H9 (cell line): ENCODE results near the gene TMBIM6. TPM values are rescaled to one million over a fixed set of nuclear protein-coding genes. Genes with fewer than 3 reads are reported as not detected.

Experiments used
- DNase-seq: peaks from one replicate; pipeline ENCODE4 v3.0.0-alpha.2; 2017
- H2AFZ ChIP-seq: one replicate; pipeline ENCODE4 v1.6.1; 2013; ENCODE audit warnings: mild to moderate bottlenecking, low read length, control low read depth, moderate library complexity
- H2AK5ac ChIP-seq: 2 replicates; pipeline ENCODE4 v1.6.1; 2013; ENCODE audit warnings: low read length, control low read depth, mixed read lengths; ENCODE audit not compliant: insufficient read length
- H2BK120ac ChIP-seq: one replicate; pipeline ENCODE4 v1.6.1; 2013; ENCODE audit warnings: low read depth, mild to moderate bottlenecking, low read length, control low read depth, inconsistent platforms; ENCODE audit not compliant: poor library complexity, severe bottlenecking
- H2BK12ac ChIP-seq: 2 replicates; pipeline ENCODE4 v1.6.1; 2013; ENCODE audit warnings: low read length, control low read depth, mixed read lengths, low read depth; ENCODE audit not compliant: insufficient read length
- H2BK15ac ChIP-seq: 2 replicates; pipeline ENCODE4 v1.6.1; 2013; ENCODE audit warnings: low read depth, low read length, control low read depth
- H2BK20ac ChIP-seq: one replicate; pipeline ENCODE4 v1.6.1; 2013; ENCODE audit warnings: low read depth, mild to moderate bottlenecking, low read length, control low read depth, inconsistent platforms; ENCODE audit not compliant: poor library complexity, severe bottlenecking
- H2BK5ac ChIP-seq: 2 replicates; pipeline ENCODE4 v1.6.1; 2013; ENCODE audit warnings: low read length, control low read depth, mixed read lengths; ENCODE audit not compliant: insufficient read length
- H3K14ac ChIP-seq: 2 replicates; pipeline ENCODE4 v1.6.1; 2013; ENCODE audit warnings: low read length, control low read depth; ENCODE audit not compliant: insufficient read depth
- H3K18ac ChIP-seq: 2 replicates; pipeline ENCODE4 v1.6.1; 2013; ENCODE audit warnings: low read depth, mild to moderate bottlenecking, mixed read lengths, low read length, control low read depth; ENCODE audit not compliant: insufficient read length
- H3K23ac ChIP-seq: 2 replicates; pipeline ENCODE4 v1.6.1; 2013; ENCODE audit warnings: low read length, control low read depth, mixed read lengths, low read depth; ENCODE audit not compliant: insufficient read length
- H3K23me2 ChIP-seq: 2 replicates; pipeline ENCODE4 v1.6.1; 2013; ENCODE audit warnings: low read depth, mild to moderate bottlenecking, mixed read lengths, low read length, control low read depth; ENCODE audit not compliant: insufficient read length, poor library complexity, severe bottlenecking
- H3K27ac ChIP-seq: 2 replicates; pipeline ENCODE4 v1.5.1; 2013; ENCODE audit warnings: low read length, control low read depth, mixed read lengths, low read depth; ENCODE audit not compliant: insufficient read length
- H3K27me3 ChIP-seq: 2 replicates; pipeline ENCODE4 v1.6.1; 2013; ENCODE audit warnings: low read length, control low read depth, inconsistent platforms; ENCODE audit not compliant: insufficient read depth
- H3K4ac ChIP-seq: 2 replicates; pipeline ENCODE4 v1.6.1; 2013; ENCODE audit warnings: low read depth, mild to moderate bottlenecking, control low read depth, inconsistent platforms, low read length, moderate library complexity
- H3K4me1 ChIP-seq: 2 replicates; pipeline ENCODE4 v1.6.1; 2013; ENCODE audit warnings: low read length, control low read depth, inconsistent platforms; ENCODE audit not compliant: insufficient read depth
- H3K4me2 ChIP-seq: 2 replicates; pipeline ENCODE4 v1.6.1; 2013; ENCODE audit warnings: low read length, control low read depth, mixed read lengths; ENCODE audit not compliant: insufficient read length, insufficient read depth
- H3K56ac ChIP-seq: 2 replicates; pipeline ENCODE4 v1.6.1; 2013; ENCODE audit warnings: low read depth, mild to moderate bottlenecking, mixed read lengths, low read length, control low read depth; ENCODE audit not compliant: insufficient read length
- H3K79me1 ChIP-seq: 2 replicates; pipeline ENCODE4 v1.6.1; 2013; ENCODE audit warnings: low read depth, mild to moderate bottlenecking, moderate library complexity, low read length, control low read depth, inconsistent platforms; ENCODE audit not compliant: insufficient read depth, poor library complexity, severe bottlenecking
- H3K79me2 ChIP-seq: 2 replicates; pipeline ENCODE4 v1.6.1; 2013; ENCODE audit warnings: low read length, control low read depth, inconsistent platforms; ENCODE audit not compliant: insufficient read depth
- H3K9ac ChIP-seq: 2 replicates; pipeline ENCODE4 v1.6.1; 2013; ENCODE audit warnings: low read length, control low read depth, mixed read lengths; ENCODE audit not compliant: insufficient read length; ENCODE audit errors: extremely low read depth
- H3K9me3 ChIP-seq: one replicate; pipeline ENCODE4 v1.6.1; 2013; ENCODE audit warnings: low read depth, low read length, inconsistent platforms; ENCODE audit not compliant: control insufficient read depth
- H3T11ph ChIP-seq: one replicate; pipeline ENCODE4 v1.6.1; 2013; ENCODE audit warnings: mild to moderate bottlenecking, low read length, control low read depth, inconsistent platforms
- H4K20me1 ChIP-seq: one replicate; pipeline ENCODE4 v1.6.1; 2013; ENCODE audit not compliant: control insufficient read depth, insufficient read length, insufficient read depth
- H4K5ac ChIP-seq: 2 replicates; pipeline ENCODE4 v1.6.1; 2013; ENCODE audit warnings: low read depth, mild to moderate bottlenecking, mixed read lengths, low read length, control low read depth; ENCODE audit not compliant: insufficient read length
- H4K8ac ChIP-seq: replicated peaks from 2 replicates; pipeline ENCODE4 v1.6.1; 2013; ENCODE audit warnings: low read length, control low read depth, mixed read lengths, low read depth; ENCODE audit not compliant: insufficient read length
- H4K91ac ChIP-seq: 2 replicates; pipeline ENCODE4 v1.6.1; 2013; ENCODE audit warnings: low read depth, mild to moderate bottlenecking, moderate library complexity, mixed read lengths, low read length, control low read depth; ENCODE audit not compliant: insufficient read length
- H3K27ac Mint-ChIP-seq, 3 experiments: 2 replicates in 2 of 3; 3 replicates in 1 of 3; pipeline ENCODE4 v1.8.0; 2020 to 2021; ENCODE audit warnings: mixed read lengths in 3 of 3, mild to moderate bottlenecking in 1 of 3, moderate library complexity in 1 of 3
- H3K27me3 Mint-ChIP-seq: 2 replicates; pipeline ENCODE4 v1.8.0; 2021; ENCODE audit warnings: low read depth, mild to moderate bottlenecking, moderate library complexity, mixed read lengths
- H3K36me3 Mint-ChIP-seq, 3 experiments: 2 replicates in 2 of 3; 3 replicates in 1 of 3; pipeline ENCODE4 v1.8.0; 2020 to 2021; ENCODE audit warnings: low read depth in 3 of 3, mixed read lengths in 3 of 3; ENCODE audit not compliant: insufficient read depth in 1 of 3
- H3K4me1 Mint-ChIP-seq, 2 experiments: 2 replicates each; pipeline ENCODE4 v1.8.0; 2020; ENCODE audit warnings: mixed read lengths in 2 of 2
- H3K4me3 Mint-ChIP-seq, 2 experiments: 2 replicates in 1 of 2; 3 replicates in 1 of 2; pipeline ENCODE4 v1.8.0; 2020 to 2021; ENCODE audit warnings: mild to moderate bottlenecking in 2 of 2, mixed read lengths in 2 of 2, moderate library complexity in 1 of 2
- H3K9me3 Mint-ChIP-seq, 2 experiments: 2 replicates in 1 of 2; 3 replicates in 1 of 2; pipeline ENCODE4 v1.8.0; 2020; ENCODE audit warnings: mild to moderate bottlenecking in 2 of 2, mixed read lengths in 2 of 2, moderate library complexity in 1 of 2
- CTCF ChIP-seq: fragments of 200-600 bp; sonication (generic); conservative IDR thresholded peaks from 3 replicates; pipeline ENCODE4 v1.8.0; 2021; ENCODE audit warnings: antibody characterized with exemption, mild to moderate bottlenecking
- WGBS: extraction: QIAGEN DNeasy Blood & Tissue Kit; methylation state at CpG from one replicate; pipeline ENCODE4 v1.1.7; 2013; ENCODE audit warnings: missing lambda C conversion rate, low lambda C conversion rate, mixed read lengths; ENCODE audit not compliant: insufficient read length; ENCODE audit errors: extremely low coverage; 5-methylcytosine and 5-hydroxymethylcytosine counted together
- total RNA-seq: library from RNA; stranded (reverse); gene quantifications from 2 replicates; pipeline ENCODE4 v1.2.1, GENCODE V29; 2021

TMBIM6 gene
- total RNA-seq, 1 experiment from 2014 or later: 362 TPM

- Histone ChIP-seq H3K9ac (no peak overlapping the region), H3K18ac (no peak overlapping the region), H3K9me3 (no peaks in the 10 kb centered on the region), H3K23me2 (no peaks in the 10 kb centered on the region), H3K79me1 (no peaks in the 10 kb centered on the region), H2AFZ (no peak overlapping the region), H3K79me2 (no peaks in the 10 kb centered on the region), H4K91ac (no peak overlapping the region), H2AK5ac (no peak overlapping the region), H2BK15ac (no peak overlapping the region), H3K4me1 (no peaks in the 10 kb centered on the region), H2BK12ac (no peak overlapping the region), H4K20me1 (no peaks in the 10 kb centered on the region), H3K27me3 (no peaks in the 10 kb centered on the region), H3K56ac (no peak overlapping the region), H3T11ph (no peak overlapping the region), H3K27ac (no peak overlapping the region), H4K8ac (no peak overlapping the region), H3K14ac (no peak overlapping the region), H2BK20ac (no peak overlapping the region), H3K4me2 (no peak overlapping the region), H2BK5ac (no peak overlapping the region), H2BK120ac (no peak overlapping the region), H3K23ac (no peak overlapping the region), H4K5ac (no peak overlapping the region), H3K4ac (no peak overlapping the region)
- no peak for DNase-seq
- no peak overlapping the region for H3K27ac Mint-ChIP-seq
- no peak overlapping the region for H3K4me3 Mint-ChIP-seq
- WGBS: no CpG with 5 or more reads among the region's 17 CpGs
- H3K9me3 Mint-ChIP-seq: no peaks in the 10 kb centered on the region
- TF ChIP-seq CTCF: no peak
- 0 out of 4 replicates have a peak, but pooled peaks cover 0 to under 1% of the 10 kb centered on the region in 2 experiments for H3K4me1 Mint-ChIP-seq
- H3K36me3 Mint-ChIP-seq: peaks cover 16 to 58% (median 27%) of the 10 kb centered on the region in 3 experiments
- H3K27me3 Mint-ChIP-seq: no peaks in the 10 kb centered on the region
These were observed 60.0 kb downstream of the TMBIM6 start for GRCh38 chr12:49801141-49802063.
